Activated effector memory CD4-positive, alpha-beta T cell treated with Interleukin-2 at 50 U/mL for 16 hours (primary cell): ENCODE measurements around the gene BICDL1.
"Not testable (repeated sequence)": the region's sequence is repeated elsewhere in the genome, so short reads cannot be mapped to it uniquely, and the experiment has no call there.

Experiments used
- DNase-seq: peaks from one replicate; pipeline ENCODE4 v3.0.0-alpha.2; 2020

The BICDL1 gene

DNA sequence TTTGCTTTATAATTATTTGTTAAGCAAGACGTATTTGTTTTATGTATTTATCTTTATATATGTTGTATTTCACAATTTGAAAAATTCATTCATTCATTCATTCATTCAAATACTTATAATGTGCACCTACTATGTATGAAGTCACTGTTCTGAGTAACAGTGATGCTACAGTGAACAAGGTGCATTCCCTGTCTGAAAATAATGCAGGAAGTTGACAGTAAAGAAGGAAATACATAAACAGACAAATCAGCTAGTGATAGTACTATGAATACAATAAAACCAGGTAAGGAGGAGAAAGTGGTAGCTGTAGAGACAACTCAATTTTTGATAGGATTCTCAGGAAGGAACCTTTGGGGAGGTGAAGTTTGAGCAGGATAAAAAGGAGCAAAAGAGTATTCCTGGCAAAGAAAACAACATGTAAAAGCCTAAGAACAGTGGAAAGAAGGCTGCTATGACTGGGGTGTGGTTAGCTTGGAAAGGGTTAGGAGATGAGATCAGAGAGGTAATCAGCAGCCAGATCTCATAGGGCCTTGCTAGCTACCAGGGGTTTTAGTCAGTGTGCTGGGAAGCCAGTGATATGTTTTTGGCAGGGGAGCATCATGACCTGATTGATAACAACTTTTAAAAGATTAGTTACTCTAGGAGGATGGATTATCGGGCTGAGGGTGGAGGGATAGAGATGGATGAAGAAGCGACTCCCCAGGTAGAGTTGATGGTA, 17.4 kb downstream of the BICDL1 start:
- DNase-seq: no peak

DNA sequence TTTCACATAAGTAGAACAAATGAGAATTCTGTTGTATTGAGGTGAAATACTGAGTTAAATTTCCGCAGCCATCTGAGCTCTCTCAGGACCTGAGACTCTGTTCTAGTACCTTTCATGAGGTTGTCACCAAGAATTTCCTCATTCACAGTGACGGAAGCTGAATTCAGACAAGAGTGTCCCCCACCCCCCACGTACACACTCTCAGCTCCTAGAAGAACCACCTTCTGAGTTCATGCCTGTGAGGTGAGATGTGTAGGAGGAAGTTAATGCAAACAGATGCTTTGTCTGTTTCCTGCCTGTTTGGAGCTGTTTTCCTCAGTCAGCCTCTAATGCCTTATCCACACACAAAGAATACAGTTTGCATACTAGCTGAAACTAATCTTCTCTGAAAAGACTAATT, 18.2 kb downstream of the BICDL1 start:
- peak; percentile 51 for DNase-seq

DNA sequence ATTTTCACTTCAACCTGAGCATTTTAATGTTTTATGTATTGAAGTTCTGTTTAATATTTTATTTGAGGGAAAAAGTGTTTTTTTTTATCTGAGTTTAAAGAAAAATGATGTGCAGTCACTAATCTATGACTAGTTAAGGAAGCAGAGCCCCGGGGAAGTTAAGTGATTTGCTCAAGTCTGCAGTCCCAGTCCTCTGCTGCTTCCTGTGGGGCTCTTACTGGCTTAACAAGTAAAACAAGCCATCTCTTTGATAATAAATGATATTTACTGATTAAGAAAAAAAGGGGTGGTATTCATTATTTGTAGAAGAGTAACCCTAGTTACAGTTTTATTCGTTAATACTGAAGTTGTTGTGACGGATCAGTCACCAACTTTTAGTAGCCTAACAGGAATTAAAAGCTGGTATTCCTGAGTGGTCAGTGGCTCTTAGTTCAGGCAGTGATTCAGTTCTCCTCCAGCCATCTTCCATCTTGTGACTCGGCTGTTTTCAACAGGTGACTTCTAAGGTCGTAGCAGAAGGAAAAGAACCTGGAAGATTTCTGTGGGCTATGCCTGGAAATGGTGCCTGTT, 21.7 kb downstream of the BICDL1 start:
- no peak for DNase-seq

DNA sequence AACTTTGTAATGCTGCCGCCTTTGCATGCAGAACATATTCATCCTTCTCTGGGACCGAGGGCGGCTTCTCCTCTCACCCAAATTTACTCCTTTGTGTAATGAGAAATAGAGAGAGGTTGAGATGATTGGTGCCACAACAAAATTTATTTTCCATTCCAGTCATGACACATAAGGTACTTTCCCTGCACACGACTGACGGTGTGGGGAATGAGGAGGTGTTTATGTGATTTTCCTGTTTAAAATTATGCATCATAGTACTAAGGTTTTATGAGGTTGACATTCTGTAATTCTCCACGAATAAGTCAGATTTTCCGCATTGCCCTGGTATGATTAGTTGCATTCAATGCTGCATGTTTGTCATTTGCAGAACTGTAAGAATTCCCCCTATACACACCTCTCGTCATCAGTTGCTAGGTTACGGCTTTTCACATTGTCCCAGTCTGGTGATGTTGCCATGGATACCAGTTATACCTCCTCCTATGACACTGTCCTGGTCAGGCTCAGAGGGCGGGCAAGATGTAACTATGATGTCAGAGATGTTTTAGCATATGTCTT, 23.1 kb downstream of the BICDL1 start:
- DNase-seq: peak; percentile 30

DNA sequence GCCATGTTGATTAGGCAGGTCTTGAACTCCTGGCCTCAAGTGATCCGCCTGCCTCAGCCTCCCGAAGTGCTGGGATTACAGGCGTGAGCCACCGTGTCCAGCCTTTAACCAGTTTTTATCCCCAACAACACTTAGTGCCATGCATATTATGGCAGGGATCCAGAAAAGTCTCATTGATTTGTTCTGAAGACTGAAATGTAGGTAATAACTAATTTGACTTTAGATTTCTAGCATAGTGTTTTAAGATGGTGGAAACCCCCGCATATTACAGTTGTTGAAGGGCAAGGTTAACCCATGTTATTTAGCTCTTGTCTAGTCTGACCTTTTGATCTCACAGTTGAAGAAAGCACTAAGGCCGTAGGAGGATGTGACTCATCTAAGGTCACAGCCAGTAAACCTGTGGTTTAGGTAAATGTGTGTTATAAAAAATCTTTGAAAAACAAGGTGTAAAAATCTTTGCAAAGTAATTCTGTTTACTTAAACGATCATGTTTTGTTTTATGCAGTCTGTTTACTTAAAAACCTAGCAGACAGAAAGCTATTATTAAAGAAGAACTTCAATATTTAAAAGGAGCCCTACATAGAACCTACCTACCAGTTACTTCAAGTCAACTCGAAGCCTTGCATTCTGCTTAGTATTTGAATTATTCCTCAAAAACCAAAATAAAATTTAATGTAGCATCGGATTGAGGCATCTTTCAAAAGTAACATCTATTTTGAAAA, 24.8 kb downstream of the BICDL1 start:
- DNase-seq: no peak

DNA sequence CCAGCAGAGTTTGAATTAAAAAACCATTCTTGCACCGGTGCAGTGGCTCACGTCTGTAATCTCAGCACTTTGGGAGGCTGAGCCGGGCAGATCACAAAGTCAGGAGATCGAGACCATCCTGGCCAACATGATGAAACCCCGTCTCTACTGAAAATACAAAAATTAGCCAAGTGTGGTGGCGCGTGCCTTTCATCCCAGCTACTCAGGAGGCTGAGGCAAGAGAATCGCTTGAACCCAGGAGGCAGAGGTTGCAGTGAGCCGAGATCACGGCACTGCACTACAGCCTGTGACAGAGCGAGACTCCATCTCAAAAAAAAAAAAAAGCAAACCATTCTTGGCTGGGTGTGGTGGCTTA, 25.3 kb downstream of the BICDL1 start:
- not testable (repeated sequence) for DNase-seq

DNA sequence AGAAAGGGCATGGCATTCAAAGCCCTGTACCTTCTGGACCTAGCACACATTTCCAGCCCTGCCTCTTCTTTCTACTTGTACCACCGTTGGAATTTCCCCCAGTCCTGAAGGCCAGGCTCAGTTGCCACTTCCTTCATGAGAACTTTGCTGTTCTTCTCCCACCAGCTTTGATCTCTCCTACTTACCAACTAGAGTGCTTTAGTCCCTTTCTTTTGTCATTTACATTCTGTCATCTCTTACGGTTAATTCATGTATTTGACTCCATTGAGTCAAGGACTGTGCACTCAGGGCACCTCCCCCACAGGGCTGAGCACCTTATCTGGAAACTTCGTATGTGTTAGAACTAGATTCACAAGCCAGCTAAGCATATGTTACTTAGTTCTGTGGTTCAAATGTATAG, 26.3 kb downstream of the BICDL1 start:
- DNase-seq: no peak

DNA sequence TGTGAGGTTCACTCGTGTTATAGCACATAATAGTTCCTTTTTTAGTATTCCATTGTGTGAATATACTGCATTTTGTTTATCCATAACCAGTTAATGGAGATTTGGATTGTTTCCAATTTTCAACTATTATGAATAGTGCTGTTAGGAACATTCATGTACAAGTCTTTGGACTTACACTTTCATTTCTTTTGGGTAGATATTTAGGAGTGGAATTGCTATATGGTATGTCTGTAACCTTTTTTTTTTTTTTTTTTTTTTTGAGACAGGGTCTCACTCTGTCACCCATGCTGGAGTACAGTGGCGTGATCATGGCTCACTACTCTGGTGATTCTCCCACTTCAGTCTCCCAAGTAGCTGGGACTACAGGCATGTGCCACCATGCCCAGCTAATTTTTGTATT, 27.2 kb downstream of the BICDL1 start:
- DNase-seq: not testable (repeated sequence)

DNA sequence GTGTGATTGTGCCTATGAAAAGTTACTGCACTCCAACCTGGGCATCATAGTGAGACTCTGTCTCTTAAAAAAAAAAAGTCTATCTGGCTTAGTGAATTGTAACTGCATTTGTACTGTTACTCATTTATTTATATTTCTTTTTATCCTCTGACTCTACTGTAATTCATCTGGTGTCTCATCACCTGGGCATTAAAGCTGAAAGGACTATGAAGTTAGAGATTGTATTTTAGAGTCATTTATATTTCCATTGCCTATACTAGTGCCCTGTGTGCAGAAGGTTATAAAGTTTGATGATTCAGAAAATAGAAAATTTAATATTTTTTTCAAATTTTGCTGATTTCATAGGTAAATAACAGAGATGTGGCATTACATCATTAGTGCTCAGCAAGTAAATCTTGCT, 30.2 kb downstream of the BICDL1 start:
- no peak for DNase-seq

DNA sequence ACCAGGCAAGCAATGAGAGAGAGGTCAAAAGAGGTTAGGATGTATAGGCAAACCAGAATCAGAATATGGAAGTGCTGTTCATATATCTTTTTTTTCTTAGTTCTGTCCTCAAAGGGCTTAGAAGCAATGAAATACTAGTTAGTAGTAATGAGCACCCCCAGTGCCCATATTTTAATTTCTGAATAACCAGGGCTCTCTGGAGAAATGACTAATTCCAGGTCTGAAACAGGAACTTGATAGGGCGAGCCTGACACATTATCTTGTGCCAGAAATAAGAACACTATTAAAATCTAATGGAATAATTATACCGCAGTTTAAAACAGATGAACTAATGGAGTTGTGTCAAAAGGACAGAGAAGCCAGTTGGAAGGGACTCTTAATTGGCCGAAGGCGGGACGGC, 30.9 kb downstream of the BICDL1 start:
- DNase-seq: no peak

DNA sequence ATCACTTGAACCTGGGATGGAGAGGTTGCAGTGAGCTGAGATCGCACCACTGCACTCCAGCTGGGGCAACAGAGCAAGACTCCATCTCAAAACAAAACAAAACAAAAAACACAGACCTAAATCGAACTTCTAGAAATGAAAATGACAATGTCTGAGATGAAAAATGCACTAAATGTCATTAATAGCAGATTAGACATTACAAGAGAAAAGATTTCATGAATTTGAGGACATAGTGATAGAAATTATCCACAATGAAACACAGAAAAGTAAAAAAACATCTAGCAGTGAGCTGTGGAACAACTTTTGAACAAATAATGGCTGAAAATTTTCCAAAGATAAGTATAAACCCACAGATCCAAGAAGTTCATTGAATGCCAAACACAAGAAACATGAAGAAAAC, 35.2 kb downstream of the BICDL1 start:
- no peak for DNase-seq

DNA sequence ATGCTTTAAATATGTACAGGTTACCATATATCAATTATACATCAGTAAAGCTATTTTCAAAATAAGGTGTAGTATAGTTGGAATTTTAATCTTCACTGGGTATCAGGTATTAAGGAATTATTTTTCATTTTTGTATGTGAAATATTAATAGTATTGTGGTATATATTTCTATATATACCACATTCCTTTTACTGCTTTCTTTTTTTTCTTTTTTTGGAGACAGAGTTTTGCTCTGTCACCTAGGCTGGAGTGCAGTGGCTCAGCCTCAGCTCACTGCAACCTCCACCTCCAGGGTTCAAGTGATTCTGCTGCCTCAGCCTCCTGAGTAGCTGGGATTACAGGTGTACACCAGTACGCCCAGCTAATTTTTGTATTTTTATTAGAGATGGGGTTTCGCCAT, 36.6 kb downstream of the BICDL1 start:
- no peak for DNase-seq

DNA sequence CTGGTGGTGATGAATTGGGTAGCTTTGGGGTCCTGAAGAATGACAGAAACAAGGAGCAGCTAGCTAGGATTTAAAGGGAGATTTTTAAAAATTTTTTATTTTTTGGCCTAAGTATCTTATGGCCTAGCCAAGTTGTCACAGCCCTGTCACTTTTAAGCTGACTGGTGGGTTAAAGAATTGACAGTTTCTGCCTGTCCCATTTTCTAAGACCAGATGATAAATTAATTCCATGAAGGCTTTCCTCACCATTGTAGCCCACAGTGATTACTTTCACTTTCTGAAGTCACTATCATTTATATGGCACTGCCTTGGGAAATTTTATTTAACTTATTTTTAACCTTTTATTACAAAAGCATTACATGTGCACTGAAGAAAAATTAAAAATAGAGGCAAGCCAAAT, 43.2 kb downstream of the BICDL1 start:
- no peak for DNase-seq

DNA sequence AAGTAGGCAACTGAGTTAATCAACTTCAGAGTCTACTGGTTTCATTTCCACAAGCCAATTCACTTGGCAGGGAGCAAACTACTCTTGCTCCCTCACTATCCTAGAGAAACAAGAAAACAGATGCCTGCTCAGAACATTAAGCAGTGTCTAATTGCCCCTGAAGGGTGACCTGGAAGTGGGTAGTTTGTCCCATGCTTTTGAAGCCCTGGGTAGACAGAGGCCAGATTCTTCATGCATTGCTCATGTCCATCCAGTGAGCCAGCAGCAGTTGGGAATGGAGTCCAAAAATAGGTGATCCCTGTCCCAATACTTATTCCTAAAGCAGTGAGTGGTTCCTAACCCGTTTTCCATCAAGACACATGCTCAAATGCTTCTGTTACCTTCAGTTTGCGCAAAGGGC, 48.8 kb downstream of the BICDL1 start:
- DNase-seq: no peak

DNA sequence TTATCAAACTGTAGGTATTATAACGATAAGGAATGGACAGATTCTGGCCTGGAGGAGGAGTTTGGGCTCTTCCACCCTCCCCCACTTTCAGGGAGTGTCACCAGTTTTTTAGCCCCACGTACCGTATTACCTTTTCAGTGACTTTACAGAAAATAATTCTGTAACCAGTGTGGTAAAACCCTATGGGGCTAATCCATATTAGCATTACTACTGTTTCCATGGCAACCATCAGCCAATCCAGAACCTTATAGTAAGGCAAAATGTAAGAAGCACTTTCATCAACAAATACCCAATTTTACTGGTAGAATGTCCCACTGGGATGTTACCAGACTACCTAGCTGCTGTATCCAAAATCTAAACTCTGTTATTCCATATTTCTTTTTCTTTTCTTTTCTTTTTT, 50.7 kb downstream of the BICDL1 start:
- DNase-seq: no peak

DNA sequence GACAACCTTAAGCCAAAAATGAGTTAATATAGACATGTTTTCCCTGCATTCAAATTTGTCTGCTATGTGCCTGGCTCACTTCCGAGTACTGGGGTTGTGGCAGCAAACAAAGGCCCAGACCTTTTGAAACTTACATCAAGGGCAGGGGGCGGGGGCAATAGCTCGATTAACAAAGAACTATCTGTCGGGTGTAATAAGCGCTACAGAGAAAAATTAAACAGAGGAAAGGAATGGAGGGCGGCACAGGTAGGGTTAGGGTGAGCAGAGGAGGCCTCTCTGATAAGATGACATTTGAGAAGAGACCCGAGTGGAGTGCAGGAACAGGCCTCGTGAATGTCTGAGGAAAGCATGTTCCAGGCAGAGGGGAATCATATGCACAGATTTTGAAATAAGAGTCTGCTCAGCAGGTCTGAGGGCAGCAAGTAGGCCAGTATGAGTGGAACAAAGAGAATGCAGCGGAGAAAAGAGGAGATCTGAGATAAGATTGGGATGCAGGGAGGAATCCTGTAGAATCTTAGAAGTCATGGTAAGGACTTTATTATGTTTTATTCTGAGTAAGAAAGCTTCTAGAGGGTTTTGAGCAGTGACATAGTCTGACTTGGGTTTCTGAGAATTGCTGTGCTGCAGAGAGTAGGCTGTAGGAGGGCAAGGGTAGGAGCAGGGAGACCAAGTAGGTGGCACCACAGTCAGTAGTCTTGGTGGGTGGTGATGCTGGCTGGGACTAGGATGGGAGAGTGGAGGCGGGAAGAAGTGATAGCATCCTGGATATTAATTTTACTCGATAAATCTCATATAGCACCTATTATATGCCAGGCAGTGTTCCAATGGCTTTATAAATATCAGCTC, 52.6 kb downstream of the BICDL1 start:
- DNase-seq: no peak

DNA sequence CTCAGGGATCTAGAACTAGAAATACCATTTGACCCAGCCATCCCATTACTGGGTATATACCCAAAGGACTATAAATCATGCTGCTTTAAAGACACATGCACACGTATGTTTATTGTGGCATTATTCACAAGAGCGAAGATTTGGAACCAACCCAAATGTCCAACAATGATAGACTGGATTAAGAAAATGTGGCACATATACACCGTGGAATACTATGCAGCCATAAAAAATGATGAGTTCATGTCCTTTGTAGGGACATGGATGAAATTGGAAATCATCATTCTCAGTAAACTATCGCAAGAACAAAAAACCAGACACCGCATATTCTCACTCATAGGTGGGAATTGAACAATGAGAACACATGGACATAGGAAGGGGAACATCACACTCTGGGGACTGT, 56.3 kb downstream of the BICDL1 start:
- not testable (repeated sequence) for DNase-seq

DNA sequence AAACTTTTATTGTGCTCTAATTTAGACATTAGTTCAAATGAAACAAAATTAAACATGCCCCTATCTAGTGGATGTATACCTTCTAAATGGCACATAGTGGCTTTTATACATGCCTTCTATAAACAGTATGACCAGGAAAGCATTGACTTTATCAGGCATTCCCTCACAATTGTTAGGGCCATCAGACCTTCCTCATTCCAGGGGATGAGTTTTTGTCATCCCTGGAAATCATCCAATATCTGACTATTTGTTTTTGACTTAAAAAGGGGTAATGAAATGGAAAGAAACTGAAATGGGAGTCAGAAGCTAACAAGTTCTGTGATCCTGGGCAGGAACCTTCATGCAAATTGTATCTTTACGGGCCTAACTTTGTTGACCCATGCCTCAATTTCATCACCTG, 58.0 kb downstream of the BICDL1 start:
- DNase-seq: no peak

DNA sequence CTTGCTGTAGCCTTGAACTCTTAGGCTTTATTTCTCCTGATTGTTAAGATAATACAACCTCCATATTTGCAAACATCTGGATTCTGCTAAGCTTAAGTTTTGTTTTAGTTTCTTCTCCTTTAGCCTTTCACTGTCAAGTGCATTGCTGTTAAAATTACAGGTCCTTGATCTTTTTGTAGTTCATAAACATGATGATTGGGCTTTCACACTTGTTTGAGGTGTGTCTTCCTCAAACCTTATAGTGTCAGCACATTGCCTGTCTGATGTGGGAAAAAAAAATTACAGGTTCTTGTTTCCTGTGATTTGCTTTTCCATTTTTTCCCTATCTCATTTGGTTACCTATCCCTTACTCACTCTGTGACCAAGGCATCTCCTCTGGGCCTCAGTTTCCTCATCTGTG, 59.2 kb downstream of the BICDL1 start:
- DNase-seq: no peak

DNA sequence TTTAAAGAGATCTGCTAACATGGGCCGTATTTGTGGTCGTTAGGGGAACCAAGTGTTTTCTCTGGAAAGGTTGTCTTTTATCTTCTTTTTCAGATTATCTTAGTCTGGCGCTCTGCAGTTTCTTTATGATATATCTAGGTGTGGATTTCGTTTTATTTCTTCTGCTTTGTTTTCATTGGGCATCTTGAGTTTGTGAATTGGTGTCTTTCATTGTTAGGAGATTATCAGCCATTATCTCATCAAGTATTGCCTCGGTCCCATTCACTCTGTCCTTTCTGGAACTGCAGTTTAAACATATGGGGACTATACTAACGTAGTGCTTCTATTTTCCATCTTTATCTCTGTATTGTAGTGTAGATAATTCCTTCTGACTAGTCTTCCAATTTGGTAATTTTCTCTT, 60.4 kb downstream of the BICDL1 start:
- DNase-seq: no peak

DNA sequence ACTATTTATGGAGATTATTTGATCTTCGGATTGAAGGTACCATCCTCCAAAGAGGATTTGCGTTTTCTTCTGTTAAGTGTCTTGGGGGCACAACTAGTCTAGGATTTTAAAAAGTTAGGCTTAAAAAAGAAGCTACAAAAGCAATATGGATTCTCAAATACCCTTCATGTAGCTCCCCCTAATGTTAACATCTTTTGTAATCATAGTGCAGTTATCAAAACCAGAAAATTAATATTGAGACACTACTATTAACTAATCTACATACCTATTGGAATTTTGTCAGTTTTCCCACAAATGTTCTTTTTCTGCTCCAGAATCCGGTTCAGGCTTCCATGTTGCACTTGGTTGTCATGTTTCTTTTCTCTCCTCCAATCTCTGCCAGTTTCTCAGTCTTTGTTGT, 62.5 kb downstream of the BICDL1 start:
- DNase-seq: no peak

DNA sequence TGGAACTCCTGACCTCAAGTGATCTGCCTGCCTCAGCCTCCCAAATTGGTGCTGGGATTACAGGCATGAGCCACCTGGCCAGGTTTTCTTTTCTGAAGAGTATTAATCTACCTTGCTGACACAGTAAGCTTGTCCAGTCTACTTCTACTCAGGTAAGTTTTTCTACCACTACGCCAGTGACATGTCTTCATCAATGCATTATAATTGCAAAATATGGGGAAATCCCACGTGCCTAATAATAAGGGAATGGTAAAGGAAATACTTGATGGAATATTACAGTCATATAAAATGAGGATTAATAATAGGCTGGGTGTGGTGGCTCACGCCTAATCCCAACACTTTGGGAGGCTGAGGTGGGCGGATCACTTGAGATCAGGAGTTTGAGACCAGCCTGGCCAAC, 65.3 kb downstream of the BICDL1 start:
- DNase-seq: no peak
